Activated CD4-positive, CD25-positive, alpha-beta regulatory T cell (primary cell): ENCODE measurements around the gene DRC3.

ENCODE experiments used
- DNase-seq, 4 experiments: peaks; one replicate each; lab custom pipeline; 2025; lab: John Stamatoyannopoulos, UW

DRC3 gene

DNA sequence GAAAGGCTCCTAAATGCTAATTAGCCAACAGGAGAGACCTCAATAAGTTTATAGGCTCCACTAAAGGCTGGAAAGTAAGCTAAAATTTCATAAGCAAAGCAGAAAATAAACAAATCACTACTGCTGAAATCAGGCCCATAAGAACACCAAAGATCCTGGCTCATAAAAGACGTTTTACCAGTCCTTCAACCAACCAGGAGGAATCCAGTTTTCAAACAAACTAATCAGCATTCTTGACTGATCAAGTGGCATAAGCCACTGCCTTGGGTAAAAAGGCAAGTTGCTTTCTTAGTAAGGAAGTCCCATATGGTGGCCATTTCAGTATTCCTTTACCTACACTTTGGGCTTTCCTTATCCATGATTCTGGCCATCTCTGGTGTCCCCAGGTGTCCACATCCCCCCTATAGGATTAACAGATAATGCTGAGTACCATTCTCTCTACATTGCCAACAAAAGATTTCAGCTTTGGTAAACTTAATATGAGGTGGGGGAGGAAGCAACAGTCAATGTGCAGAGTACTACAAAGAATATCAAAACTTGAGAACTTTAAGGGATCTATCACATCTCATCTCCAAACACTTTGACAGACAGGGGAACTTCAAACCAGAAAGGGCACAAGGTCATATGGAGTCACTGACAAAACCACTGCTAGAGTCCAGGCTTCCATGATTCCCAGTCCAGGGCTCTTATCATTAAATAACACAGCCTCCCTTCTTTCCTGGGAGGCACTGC, 1.8 kb upstream of the DRC3 start:
- DNase-seq = no peak

DNA sequence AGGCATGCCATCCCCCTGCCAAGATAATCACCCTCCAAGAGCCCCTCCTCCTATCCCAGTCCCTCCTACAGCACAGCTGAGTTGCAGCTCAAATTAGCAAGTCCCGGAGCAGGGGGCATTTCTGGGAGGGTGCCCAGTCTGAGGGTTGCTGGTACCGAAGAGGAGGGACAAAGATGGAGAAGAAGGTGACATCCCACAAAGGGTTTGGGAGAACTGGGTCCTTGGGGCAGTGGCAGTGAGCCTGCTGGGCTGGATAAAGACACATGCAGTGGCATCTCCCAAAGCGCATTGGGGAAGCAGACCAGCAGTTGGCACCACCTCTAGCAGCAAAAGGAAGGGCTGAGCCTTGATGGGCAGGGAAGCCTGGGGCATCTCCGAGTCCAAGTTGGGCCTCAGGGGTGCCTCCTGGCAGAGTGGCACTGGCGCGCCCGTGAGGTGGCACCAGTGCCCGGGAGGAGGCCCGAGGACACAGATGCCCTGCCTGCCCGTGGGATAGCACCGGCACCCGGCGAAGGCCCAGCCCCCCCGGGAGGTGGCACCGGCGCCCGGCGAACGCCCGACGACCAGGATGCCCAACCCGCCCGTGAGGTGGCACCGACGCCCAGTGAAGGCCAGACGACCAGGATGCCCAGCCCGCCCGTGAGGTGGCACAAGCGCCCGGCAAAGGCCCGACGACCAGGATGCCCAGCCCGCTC, 1.1 kb upstream of the DRC3 start:
- DNase-seq = peak in 2 of 4 experiments; percentile 34 to 39

DNA sequence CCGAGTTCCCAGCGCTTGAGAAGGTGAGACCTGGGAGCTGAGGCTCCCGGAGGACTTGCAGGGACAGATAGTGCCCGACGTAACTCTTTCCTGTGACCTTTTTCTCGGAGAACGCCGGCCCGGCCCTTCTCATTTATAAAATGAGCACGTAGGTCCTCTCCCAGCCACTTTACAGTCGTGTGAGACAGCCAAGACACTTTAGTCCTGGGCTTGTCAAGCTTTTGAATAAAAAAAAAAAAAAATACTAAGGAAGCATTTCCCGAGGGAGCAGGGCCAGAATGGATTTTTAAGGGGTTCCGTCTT, 241 bp downstream of the DRC3 start:
- DNase-seq = no peak

DNA sequence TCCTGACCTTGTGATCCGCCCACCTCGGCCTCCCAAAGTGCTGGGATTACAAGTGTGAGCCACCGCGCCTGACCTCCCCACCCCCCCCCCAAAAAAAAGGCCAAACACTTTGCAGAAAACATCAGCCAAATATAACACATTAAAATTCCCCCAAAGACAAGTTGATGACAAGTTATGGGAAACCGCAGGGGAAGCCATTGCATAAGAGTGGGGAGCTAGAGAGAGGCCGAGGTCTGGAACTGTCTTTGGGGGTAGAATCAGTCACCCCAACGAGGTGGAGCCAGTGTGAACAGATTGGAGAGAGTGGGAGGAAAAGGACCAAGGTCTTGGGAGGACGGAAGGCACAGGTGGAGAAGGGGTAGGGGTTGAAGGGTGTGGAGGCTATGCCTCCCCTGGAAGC, 2.8 kb downstream of the DRC3 start:
- DNase-seq = no peak

DNA sequence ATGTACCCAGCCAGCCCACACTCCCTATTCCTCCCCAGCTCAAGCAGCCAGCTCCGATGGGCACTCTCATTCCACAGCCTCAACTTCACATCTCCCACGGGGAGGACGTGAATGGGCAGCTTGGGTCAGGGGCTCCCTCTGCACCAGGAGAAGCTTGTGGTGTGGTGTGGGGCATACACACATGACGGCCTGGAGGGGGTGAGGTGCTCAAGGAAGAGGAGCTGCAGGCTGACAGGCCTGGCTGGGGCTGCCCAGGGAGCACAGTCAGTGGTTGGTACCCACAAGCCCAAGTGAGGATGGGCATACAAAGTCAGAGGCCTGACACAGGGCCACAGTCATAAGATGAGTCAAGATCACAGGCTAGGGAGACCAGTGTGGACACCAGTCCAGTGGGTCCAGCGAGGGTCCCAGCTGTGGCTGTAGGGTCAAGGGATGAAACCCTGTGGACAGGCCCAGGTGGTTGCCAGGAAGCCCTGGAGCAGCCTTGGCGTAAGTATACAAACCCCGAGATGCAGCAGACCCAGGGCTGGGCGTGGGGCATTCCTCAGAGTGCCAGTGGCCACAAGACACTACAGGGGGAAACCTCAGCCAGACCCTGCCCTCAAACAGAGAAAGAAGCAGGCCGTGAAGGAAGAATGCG, 4.4 kb downstream of the DRC3 start:
- no peak for DNase-seq

DNA sequence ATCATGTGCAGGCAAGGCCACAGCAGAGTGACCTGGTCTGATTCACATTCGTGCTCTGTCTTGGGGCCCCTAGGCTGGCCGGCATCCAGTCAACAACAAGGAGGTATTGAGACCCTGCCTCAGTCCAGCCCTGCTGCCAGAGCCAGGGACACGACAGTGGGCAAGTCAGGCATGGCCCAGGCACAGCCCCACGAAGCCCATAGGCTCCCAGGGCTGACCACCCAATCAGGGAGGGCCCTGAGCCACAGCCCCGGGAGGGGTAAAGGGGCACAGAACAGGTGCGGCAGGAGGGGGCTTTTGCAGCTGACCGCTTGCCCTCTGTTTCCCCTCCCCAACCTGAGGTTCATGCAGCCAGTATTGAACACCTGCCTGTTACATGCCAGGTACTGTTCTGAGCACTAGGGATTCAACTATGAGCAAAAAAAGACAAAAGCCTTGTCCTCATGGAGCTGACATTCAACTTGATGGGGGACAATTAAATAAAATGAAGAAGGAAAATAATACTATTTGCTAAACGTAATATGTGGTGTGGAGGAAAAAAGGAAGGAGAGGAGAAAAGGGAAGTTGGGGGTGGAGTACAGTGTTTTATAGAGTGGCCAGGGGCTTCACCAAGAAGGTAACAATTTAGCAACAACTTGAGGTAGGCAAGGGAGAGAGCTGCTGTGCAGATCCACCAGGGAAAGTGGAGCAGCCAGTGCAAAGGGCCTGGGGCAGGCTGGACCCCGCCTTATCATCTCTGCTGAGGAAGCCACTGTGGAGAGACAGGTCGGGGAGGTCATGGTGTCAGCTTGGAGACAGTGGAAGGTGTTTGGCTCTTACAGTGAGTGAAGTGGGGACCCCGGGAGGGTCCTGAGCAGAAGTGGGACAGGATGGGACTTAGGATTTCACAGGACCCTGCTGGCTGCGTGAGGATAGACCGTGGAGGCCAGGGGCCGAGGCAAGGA, 6.1 kb downstream of the DRC3 start:
- no peak for DNase-seq

DNA sequence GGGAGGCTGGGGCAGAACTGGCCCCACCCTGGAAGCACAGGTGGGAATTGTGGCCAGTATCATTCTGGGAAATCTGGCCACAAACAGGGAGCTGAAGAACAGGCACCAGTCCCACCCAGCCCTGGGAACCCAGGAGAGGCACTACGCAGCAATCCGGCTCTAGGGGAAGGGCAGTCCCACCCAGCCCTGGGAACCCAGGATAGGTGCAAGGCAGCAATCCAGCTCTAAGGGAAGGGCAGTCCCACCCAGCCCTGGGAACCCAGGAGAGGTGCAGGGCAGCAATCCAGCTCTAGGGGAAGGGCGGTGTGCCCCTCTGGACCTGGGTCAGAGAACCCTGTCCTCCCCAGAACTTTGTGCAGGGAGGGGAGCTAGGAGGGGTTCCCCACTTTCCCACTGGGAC, 7.1 kb downstream of the DRC3 start:
- DNase-seq = no peak

DNA sequence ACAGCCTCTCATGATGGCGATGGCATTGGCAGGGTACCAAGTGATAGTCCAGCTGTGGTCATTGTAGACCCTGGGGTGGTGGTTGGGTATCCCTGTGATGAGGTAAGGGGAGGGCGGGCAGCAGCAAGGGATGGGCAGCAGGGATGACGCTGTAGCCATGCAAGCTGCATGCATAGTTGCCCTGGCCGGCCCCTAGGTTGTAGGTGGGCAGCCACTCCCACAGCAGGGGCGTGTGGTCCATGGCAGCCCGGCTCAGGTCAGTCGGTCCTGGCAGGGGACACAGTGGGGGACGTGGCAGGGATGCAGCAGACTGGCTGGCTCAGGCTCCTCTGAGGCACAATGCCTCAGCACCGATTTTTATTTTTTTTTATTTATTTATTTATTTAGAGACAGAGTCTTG, 8.7 kb downstream of the DRC3 start:
- no peak for DNase-seq

DNA sequence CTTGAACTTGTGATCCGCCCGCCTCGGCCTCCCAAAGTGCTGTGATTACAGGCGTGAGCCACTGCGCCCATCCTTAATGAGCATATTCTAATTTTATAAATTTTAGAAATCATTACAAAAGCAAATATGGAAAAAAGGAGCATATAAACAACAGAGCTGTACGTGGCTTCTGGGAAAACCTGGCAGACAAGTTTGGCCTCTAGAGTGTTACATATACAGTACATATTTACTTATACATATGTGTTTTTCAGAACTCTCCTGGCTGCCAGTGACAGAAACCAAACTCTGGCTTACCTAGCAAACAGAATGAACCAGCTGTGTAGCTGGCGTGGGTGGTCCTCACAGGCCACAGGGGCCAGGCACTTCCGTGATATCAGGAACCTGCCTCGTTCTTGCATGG, 10.1 kb downstream of the DRC3 start:
- DNase-seq = no peak

DNA sequence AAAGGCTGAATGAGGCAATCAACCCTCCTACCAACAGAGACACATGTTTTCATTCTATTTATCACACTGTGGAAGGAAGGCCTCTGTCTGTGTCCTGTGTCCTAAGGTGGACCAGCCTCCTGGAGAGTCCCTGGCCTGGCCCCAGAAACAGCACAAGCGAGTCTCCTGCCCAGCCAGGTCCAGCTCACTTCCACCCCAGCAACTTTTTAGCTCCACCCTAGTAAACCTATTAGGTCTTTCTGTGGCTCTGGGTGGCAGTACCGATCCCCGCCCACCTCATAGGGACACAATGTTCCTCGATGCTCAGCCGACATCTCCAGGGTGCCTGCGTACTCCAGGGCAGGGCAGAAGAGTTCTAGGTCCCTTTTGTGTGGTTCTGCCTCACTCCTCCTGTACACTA, 10.7 kb downstream of the DRC3 start:
- no peak for DNase-seq

DNA sequence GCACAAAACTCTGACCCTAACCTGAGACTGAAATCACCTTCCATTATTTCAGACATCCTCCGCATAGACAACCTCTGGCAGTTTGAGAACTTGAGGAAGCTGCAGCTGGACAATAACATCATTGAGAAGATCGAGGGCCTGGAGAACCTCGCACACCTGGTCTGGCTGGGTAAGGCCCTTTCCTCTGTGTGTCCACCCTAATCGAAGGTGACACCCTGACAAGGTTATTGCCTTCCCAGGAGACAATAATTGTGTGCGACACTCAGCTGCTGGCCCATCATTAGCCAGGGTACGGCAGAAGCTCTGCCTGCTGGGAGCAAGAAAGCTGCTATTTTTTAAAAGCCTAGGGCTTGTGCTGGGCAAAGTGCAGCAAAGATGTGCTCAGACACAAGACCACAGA, 11.1 kb downstream of the DRC3 start:
- no peak for DNase-seq

DNA sequence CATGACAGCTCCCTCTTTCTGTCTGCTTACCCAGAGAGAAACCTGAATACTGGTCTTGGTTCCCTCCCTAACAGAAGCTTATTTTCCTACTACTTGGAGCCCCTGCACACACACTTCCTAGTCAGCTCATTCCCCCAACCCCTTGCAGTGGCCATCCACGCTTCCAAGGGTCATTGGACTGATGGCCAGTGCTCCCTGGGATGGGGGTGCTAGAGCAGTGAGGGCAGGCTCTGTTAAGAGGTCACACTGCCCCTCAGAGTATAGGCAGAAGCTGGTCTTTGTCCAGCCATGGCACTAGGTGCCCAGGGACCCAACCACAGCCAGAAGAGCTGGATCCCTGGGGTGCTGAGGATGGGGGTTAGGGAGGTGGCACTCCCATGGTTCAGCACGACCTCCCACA, 12.5 kb downstream of the DRC3 start:
- no peak for DNase-seq

DNA sequence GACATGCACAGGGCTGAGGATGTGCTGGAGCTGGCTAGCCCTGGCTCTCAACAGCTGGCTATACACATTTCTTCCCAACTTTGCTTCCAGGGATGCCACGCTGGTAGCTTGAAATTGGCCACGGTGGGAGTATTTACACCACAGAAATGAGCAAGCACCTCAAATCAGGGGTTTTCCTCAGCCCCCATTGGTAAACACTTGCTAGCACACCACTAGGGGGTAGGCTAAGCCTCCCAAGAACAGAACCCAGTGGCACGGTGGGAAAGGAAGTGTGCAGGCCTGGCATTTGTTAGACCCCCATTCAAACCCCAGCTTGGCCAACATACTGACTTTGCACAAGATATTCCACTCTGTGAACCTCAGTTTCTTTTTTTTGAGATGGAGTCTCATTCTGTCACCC, 12.9 kb downstream of the DRC3 start:
- no peak for DNase-seq

DNA sequence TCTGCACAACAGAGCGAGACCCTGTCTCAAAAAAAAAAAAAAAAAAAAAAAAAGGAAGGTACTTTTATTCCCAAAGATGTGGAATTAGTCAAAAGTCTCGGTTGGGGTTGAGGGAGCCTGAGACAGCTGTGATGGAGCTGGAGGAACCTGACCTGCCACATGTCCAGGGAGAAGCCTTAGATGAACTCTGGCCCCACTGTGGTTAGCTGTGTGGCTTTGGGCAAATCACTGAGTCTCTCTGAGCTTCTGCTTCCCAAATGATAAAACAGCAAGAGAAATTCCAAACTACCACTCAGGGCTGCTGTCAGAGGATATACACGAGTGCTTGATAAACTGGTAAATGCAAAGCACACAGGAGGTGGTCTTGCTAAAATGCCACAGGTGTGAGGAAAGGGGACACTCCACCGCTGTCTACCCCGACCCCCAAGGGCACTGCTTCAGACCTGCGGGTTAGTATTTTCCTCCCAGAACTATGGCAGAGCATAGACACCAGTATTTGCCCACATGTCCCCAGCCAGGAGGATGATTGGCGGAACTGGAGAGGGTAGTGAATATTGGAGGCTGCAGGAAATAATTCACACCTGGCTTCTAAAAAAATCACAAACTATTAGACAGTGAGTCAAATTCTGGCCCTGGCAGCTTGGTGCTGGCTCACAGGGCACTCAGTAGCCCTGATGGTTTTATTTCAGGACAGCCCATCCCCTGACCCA, 14.7 kb downstream of the DRC3 start:
- DNase-seq = no peak

DNA sequence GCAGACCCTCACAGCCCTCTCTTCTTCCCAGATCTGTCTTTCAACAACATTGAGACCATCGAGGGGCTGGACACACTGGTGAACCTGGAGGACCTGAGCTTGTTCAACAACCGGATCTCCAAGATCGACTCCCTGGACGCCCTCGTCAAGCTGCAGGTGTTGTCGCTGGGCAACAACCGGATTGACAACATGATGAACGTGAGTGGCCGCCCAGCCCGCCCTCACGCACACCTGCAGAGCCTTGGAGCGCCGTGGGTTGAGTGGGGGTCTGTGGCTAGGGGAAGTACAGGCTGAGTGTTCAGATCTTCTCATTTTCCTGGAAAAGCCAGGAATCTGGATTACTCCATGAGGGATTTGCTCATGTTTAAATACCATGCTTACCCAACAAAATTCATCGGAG, 15.2 kb downstream of the DRC3 start:
- no peak for DNase-seq

DNA sequence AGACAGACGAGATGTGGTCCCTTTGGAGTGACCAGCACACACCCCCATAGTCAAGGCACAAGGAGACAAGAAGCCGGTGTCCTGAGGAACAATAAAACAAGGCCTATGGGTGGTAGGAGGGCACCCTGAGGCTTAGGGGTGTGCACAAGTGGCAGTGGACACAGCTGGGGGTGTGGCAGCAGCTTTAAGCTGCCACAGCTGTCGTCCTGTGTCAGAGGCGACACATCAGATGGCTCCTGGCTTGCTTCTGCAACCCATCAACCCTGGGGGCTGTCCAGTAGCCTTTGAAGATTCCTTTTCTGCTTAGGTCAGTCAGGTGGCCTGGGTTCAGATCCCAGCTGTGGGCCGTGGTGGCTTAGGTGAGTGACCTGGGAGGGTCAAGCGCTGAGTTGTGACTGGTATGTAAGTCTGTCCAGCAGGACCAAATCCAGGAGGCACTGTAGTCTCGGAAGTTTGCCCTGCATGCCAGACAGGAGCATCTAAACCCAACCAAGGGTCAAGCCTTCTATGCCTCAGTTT, 15.8 kb downstream of the DRC3 start:
- DNase-seq = no peak

DNA sequence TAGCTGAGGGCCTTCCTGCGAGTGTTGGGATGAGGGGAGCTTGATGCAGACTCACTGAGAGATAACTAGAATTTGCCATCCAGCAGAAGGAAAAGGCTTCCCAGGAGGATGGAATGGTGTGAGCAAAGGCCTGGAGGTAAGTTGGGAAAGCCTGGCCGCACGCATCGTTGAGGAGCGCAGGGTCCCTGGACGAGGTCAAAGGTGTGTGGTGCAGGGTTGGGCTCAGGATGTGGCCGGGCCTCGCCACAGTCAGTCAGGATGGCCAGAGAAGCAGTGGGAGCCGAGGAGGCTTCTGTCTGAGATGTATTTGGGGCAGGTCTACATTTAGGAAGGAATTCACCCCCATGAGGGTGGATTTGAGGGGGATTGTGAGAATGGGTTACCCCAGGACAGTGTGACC, 16.4 kb downstream of the DRC3 start:
- no peak for DNase-seq

DNA sequence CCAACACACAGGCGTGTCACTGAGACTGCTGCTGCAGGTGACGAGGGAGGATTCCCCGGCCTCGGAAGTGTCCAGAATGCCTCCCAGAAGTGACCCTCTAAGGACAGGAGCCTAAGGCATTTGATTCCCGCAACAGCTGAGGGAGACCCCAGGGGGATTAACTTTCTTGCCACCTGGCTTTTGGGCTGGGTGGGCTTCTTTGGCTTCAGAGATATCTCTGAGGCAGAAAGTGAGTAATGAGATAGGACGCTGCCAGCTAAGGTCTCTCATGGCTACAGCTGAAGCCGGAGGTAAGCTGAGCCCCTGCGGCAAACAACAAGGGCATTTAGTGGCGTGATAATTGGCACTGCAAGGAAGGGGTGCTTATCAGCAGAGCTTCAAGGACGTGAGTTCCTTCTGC, 17.0 kb downstream of the DRC3 start:
- DNase-seq = no peak

DNA sequence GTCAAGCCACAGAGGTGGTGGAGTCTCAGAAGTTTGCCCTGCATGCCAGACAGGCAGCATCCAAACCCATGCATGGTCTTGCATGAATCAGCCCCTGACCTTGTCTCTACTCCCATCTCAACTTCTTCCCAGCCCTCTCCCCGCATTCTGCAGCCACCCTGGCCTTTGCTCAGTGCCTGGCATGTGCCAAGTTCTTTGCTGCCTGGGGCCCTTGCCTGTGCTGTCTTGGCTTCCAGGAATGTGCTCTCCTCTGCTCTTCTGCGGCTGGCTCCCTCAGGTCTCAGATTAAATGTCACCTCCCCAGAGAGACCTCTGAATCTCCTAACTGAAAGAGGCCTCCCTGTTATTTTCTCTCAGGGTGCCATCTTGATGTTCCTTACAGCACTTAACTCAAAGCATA, 17.6 kb downstream of the DRC3 start:
- DNase-seq = no peak

DNA sequence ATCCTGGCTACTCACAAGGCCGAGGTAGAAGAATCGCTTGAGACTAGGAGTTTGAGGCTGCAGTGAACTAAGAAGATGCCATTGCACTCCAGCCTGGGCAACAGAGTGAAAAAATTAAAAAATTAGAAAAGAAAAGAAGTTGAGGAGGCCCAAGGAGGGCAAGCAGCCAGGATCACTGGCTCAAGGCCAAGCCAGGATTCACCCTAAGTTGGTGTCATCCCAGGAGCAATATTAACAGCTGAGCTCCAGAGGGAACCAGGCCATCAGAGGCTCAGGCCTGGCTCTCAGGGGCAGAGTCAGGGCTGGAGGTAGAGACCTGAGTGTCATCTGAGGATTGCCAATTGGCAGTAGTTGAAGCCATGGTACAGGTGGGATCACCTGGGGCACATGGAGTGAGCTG, 20.7 kb downstream of the DRC3 start:
- no peak for DNase-seq

DNA sequence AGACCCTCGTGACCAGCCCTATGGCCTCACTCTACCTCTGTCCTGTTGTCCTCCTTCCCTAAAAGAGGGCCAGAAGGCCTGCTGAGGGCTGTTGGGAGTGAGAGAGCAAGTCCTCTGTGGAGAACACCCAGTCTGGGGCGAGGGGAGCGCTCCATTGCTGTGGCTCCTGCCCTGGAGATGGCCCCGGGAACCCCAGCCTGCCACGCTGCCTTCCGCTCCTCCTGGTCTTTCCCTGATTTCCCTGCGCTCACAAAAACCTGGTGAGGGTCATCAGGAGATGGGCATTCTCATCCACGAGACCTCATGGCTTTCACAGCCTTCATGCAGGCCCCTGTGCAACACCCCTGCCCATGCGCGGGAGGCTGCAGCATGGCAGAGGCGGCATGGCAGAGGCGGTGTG, 21.2 kb downstream of the DRC3 start:
- DNase-seq = no peak
